ENCODE data around the gene THPO.

THPO gene

GRCh38 chr3:184362668-184363546 lies 15.1 kb downstream of the THPO start:
- DNase-seq (ENCODE audit: low spot score), result peak; percentile 99

DNA sequence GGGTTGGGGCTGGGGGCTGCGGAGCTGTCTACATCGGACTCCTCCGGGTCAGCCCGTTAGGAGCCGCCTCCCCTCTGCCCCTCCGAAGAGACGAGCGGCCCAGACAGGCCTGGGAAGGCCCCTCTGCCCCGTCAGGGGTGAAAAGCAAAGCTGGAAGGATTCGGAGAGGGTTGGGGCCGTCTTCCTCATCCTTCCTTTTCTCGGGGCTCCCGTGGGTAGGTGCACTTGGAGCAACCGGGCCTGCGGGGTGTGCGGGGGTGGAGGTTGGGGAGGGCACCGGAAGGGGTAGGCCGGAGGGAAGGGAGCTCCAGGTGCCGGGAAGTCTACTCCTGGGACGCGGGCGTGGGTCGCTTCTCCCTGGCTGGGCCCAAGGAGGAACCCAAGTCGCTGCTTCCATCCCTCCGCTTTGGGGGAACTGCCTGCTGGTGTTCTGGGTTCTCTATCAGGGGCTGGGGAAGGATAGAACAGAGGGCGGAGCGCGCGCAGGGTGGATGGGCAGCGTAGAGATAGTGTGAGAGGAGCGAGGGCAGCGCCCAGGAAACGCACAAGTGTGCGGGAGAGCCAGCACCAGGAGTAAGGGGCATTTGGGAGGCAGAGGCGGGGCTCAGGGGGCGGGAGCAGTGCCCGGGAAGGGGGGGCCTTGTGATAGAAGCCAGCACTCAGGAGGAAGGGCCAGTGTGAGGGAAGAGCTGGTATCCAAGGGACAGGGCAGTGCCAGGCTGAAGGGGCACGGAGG lies 15.9 kb downstream of the THPO start:
- DNase-seq (ENCODE audit: low spot score), result peak; percentile 74

DNA sequence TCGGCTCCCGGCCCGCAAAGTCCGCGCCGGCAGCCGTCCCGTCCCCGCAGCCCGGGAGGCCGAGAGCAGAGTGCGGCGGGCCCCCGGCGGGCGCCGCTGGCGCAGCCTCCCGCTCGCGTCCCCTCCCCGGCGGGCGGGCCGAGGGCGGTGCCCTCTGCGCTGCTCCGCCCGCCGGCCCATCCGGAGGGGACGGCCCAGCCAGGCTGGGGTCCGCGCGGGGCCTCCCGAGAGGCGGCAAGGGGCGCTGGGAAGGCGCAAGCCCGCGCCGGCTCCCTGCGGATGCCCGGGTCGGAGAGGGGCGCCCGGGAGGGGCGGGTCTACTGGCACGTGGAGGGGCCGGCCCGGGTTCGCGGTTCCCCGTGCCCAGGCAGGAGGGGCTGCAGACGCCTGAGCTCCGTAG lies 16.5 kb downstream of the THPO start, which contains the start of the genes CLCN2 and POLR2H:
Gene CLCN2 (minus strand): TSS at position 74 of the 400 bp plus-strand sequence. CDS start 126 bp downstream, outside the sequence.
Gene POLR2H (plus strand): TSS at position 179 of the 400 bp plus-strand sequence. CDS start 1,783 bp downstream, outside the sequence.
- peak; percentile 61 for DNase-seq (ENCODE audit: low spot score)

- peak; percentile 32 for DNase-seq (ENCODE audit: low spot score)
Observed at GRCh38 chr3:184360929-184361531, 17.0 kb downstream of the THPO start.

- DNase-seq (ENCODE audit: low spot score), result no peak
Observed at GRCh38 chr3:184360070-184360928, 17.7 kb downstream of the THPO start.

DNA sequence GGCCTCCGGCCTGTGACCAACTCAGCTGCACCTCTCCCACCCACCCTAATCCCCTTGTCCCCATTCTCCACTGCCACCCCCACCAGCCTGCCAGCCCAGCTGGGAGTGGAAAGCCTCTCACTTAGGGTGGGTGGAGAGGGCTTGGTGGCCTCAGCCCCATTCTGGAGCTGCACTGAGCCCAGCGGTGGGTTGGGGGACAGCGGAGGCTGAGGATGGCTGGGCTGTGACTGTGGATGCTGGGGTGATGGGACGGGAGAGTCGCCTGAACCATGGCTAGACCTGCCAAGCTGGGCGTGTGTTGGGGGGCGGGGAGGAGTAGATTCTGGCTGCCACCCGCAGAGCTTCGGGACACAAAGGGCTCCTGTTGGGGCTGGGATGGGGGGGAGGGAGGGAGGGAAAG lies 18.4 kb downstream of the THPO start:
- DNase-seq (ENCODE audit: low spot score), result no peak

- no peak for DNase-seq (ENCODE audit: low spot score)
Observed at GRCh38 chr3:184358921-184359350, 19.1 kb downstream of the THPO start.

DNA sequence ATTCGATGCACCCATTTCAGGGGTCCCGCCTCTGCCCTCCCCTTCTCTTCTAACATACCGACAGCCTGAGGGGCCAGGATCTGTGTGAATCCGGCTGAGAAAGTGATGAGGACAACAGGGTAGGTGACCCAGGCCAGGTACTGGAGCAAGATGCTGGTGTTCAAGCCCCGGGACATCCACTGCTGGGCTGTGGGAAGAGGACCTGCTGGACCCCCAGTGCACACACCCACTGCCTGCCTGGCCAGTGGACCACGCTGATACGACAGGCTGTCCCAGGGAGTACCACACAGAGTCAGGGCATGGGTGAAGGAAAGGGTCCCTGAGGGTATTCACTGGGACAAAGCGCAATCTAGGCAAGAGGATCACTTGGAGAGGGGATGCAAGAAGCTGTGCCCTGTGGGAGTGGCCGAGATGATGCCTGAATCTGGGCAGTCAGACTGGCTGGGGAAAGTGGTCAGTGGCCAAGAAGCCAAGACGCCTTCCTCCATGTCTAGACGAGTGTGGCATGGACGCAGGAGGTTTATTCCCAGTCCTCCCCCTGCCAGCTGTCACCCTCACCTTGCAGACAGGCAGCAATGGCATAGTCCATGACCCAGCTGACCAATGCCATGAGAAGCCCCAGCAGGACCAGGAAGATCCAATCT lies 19.8 kb downstream of the THPO start:
- no peak for DNase-seq (ENCODE audit: low spot score)

DNA sequence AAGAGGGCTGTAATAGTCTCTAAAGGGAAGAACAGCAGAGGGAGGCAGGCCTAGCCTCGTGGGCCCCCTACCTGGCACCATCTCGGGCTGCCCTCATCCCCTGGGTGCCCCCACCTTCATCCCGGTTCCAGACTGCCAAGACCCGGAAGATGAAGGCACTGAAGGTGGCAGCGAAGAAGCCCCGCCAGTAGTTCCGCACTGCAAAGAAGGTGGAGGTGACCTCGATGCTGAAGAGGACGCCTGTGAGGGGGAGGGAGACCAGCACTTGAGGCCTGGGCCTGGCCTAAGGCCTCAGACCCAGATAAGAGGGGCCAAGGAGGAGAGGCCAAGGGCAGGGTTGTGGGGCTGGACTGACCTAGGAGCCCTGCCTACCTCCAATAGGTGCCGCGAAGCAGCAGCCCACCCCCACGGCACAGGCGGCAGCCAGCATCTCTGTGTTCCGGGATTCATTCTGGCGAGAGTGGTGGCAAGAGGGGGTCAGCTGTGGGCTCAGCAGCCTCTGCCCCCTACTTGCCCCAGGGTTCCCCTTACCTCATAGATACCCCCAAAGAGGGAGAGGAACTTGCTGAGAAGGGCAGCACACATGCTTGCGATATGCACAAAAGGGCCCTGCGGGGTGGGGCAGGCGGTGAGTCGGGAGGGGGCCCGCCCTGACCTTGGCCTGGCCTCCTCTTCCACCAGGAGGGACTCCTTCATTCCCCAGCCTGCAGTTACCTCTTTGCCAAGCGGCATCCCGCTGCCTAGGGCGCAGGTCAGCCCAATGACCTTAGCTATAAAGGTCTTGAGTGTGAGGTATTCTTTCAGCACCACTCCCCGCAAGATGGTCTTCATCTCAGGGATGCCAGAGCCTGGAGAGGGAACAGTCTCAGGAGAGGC lies 20.5 kb downstream of the THPO start:
- no peak for DNase-seq (ENCODE audit: low spot score)

DNA sequence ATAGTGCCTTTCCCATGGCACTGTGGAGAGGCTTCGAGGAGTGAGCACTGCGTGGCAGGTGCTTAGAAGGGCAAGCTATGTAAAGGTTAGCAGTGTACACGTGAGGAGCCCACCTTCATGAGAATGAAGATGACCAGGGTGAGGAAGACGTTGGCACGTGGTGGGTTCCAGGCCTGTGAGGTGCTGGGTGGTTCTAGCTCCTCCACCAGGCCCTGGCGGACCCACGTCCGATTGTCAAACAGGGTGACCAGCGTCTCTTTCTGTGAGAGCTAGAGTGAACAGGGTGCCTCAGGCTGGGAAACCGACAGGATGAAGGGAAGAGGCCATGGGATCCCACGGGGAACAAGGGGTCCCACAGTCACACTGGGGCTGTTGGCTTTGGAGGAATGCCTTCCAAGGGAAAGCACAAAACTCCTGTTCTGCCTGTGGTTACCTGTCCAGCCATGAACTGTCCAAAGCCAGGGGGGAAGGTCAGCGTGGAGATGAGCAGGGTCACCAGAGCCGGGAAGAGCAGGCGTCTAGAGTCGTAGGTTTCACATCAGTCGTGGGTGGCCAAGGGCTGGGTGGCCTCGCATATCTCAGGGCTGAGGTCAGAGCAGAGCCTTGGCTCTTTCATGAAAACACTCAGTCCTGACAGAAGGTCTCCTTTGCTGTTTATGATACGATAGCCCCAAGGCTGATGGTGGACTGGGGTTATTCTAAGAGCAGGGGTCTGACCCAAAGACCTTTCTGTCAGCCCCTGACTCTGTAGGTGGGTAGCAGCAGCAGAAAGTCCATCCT lies 22.6 kb downstream of the THPO start:
- DNase-seq (ENCODE audit: low spot score), result no peak

DNA sequence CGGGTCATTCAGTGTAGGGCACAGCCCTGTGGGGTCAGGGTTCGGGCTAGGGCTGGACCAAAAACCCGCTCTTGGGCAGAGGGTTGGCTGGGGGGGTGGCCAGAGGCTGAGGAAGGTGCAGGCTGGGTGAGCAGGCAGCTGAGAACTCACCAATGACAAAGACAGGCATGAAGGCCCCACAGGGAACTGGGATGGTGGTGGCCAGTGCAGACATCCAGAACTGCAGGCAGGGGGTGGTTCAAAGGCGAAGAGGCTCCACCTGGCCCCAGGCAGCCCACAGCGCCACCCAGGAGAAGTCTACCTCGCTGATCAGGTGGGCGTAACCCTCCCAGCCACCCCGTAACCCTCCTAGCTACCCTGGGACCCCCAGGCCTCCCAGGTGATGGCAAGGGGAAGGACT lies 23.3 kb downstream of the THPO start:
- no peak for DNase-seq (ENCODE audit: low spot score)

GRCh38 chr3:184354121-184354728 lies 23.8 kb downstream of the THPO start:
- DNase-seq (ENCODE audit: low spot score), result peak; percentile 67

- DNase-seq (ENCODE audit: low spot score), result no peak
Observed at GRCh38 chr3:184353546-184353941, 24.5 kb downstream of the THPO start.

DNA sequence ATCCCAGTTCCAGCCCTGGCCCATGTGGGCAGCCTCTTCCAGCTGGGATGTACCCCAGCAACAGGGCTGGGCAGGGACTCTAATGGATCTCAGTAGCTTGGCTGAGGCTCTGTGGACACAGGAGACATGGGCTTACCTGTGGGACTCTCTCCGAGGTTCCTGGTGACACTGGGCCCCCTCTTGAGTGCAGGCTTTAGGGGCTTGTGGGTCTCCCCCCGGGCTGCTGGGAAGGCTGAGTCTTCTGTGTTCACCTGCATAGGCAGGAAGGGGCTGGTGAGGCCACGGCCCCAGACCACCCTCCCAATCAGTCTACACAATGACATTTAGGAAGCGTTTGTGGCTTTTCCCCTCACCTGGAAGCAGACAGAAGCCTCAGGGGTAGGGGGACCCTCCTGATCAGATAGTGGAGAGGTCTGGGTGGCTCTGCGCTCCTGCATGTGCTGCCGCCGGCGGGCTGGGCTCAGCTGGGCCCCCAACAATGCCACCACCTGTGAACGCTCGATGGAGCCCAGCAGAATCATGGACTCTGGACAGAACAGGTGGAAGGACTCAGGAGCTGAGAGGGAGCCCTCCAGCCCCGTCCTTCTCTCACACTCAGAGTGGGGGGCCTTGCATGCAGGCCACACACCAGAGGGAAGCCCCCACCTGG lies 25.0 kb downstream of the THPO start:
- no peak for DNase-seq (ENCODE audit: low spot score)

DNA sequence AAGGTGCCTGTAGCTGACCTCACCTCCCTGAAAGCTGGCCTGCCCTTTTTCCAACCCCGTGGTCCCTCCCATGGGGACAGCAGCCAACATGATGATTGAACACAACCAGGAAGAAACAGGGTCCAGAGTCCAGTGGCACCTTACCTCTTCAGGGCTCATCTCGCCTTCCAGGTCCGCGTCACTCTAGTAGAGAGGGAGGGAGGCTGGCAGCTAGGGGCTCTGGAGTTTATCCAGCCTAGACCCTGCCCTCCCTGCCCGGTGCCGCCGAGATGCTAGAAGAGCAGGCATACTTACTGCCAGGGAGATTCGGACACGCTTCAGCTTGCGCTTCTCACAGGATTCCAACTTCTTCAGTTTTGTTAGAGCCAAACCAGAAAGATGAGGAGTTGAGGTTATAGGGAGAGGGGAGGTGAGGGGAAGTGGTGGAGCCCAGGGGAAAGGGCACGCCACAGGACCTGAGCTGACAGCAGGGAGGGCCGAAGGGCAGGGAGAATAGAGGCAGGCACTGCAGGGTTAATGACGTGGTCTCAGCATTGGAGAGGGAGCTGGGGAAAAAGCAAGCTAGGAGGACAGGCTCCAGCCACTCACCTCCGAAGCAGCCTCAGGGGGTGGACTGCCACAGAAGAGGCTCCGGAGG lies 25.7 kb downstream of the THPO start:
- no peak for DNase-seq (ENCODE audit: low spot score)

- no peak for DNase-seq (ENCODE audit: low spot score)
Observed at GRCh38 chr3:184351511-184352148, 26.4 kb downstream of the THPO start.

DNA sequence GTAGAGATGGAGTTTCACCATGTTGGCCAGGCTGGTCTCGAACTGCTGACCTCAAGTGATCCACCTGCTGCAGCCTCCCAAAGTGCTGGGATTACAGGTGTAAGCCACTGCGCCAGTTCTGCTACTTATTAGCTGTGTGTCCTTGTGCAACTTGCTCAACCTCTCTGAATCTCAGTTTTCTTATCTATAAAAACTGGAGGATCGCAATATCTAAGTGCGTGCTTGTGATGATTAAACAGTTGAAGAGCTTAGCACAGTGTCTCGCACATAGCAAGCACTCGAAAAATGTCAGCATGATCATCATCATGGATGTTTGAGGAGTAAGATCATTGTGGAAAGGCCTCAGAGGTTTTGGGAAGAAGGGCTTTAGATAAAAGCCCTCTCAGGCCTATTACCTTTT lies 27.4 kb downstream of the THPO start:
- DNase-seq (ENCODE audit: low spot score), result no peak

All from NAMALWA (cell line).